ENCODE results near the gene BACH1.

BACH1 gene

GRCh38 chr21:29301691-29302090, 3.0 kb downstream of the BACH1 start:
- no peak overlapping the region for H3K9ac ChIP-seq (ENCODE audit: low read depth in 1 of 2, low read length in 2 of 2)
- H3K27me3 ChIP-seq (ENCODE audit: control insufficient read depth in 1 of 2, insufficient read depth in 2 of 2, low read length in 2 of 2) = no peaks in the 10 kb centered on the region
- peaks cover 46 to 53% of the 10 kb centered on the region in 2 donors for H3K4me1 ChIP-seq (ENCODE audit: control insufficient read depth in 1 of 2, insufficient read depth in 2 of 2, low read length in 2 of 2)
- H3K4me3 ChIP-seq (ENCODE audit: low read depth in 1 of 2, low read length in 2 of 2) = peak overlapping the region in 1 of 2 donors; percentile 6
- no peak overlapping the region for H3K27ac ChIP-seq (ENCODE audit: low read depth, low read length)
- no peaks in the 10 kb centered on the region for H3K36me3 ChIP-seq (ENCODE audit: control insufficient read depth in 1 of 2, insufficient read depth in 2 of 2, low read length in 2 of 2)
- H3K9me3 ChIP-seq (ENCODE audit: control insufficient read depth in 1 of 2, low read length in 2 of 2) = no peaks in the 10 kb centered on the region

DNA sequence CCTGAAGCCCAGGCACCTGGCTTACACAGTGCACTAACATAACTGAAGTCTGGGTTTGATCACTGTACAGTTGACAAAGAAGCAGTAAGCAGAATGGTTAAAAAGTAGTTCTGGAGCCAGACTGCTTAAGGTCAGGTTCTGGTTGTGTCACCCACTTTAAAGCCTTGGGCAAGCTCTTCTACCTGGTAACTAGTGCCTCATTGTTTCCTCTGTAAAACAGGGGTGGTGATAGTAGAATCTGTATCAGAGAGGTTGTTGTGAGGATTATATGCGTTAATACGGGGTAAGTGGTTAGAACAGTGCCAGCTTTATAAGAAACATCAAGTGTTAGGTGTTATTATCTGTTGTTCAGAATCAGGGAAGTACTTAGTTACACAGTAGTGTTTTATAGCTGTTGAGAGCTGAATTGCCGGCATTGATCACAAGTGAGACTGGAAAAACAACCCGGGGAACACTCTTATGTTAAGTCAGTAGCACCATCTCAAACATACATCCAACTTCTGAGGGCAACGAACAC, 3.7 kb downstream of the BACH1 start:
- Histone ChIP-seq H3K4me3 (ENCODE audit: low read depth in 1 of 2, low read length in 2 of 2) (peak overlapping the region; percentile 6 to 49), H3K9ac (ENCODE audit: low read depth in 1 of 2, low read length in 2 of 2) (peak overlapping the region in 1 of 2 donors; percentile 22), H3K27me3 (ENCODE audit: control insufficient read depth in 1 of 2, insufficient read depth in 2 of 2, low read length in 2 of 2) (no peaks in the 10 kb centered on the region), H3K4me1 (ENCODE audit: control insufficient read depth in 1 of 2, insufficient read depth in 2 of 2, low read length in 2 of 2) (peaks cover 49 to 53% of the 10 kb centered on the region in 2 donors), H3K36me3 (ENCODE audit: control insufficient read depth in 1 of 2, insufficient read depth in 2 of 2, low read length in 2 of 2) (no peaks in the 10 kb centered on the region), H3K27ac (ENCODE audit: low read depth, low read length) (no peak overlapping the region), H3K9me3 (ENCODE audit: control insufficient read depth in 1 of 2, low read length in 2 of 2) (no peaks in the 10 kb centered on the region)

DNA sequence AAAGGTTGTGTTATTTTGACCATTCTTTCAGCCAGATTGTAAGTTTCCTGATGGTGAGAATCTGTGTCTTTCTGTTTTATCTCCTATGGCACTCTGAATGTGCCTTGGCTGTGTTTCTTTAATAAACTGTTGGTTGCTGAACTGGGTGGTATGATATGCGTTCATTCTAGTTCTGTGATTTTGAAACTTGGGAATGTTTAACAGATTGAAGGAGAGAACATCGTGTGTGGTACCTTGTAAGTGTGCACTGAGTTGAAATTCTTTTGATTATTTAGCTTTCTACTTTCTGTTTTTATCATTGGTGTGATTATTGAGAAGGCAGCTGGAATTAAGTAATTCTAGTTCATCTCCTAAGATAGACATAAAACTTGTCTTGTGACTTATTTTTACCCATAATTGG, 4.6 kb downstream of the BACH1 start:
- Histone ChIP-seq H3K27ac (ENCODE audit: low read depth, low read length) (no peak overlapping the region), H3K4me3 (ENCODE audit: low read depth in 1 of 2, low read length in 2 of 2) (no peak overlapping the region), H3K27me3 (ENCODE audit: control insufficient read depth in 1 of 2, insufficient read depth in 2 of 2, low read length in 2 of 2) (no peaks in the 10 kb centered on the region), H3K9me3 (ENCODE audit: control insufficient read depth in 1 of 2, low read length in 2 of 2) (no peaks in the 10 kb centered on the region), H3K36me3 (ENCODE audit: control insufficient read depth in 1 of 2, insufficient read depth in 2 of 2, low read length in 2 of 2) (no peaks in the 10 kb centered on the region), H3K4me1 (ENCODE audit: control insufficient read depth in 1 of 2, insufficient read depth in 2 of 2, low read length in 2 of 2) (peaks cover 49 to 50% of the 10 kb centered on the region in 2 donors), H3K9ac (ENCODE audit: low read depth in 1 of 2, low read length in 2 of 2) (no peak overlapping the region)

GRCh38 chr21:29304597-29304996, 5.9 kb downstream of the BACH1 start:
- Histone ChIP-seq H3K4me3 (ENCODE audit: low read depth in 1 of 2, low read length in 2 of 2) (no peak overlapping the region), H3K4me1 (ENCODE audit: control insufficient read depth in 1 of 2, insufficient read depth in 2 of 2, low read length in 2 of 2) (peaks cover 49 to 50% of the 10 kb centered on the region in 2 donors), H3K9ac (ENCODE audit: low read depth in 1 of 2, low read length in 2 of 2) (no peak overlapping the region), H3K36me3 (ENCODE audit: control insufficient read depth in 1 of 2, insufficient read depth in 2 of 2, low read length in 2 of 2) (no peaks in the 10 kb centered on the region), H3K27ac (ENCODE audit: low read depth, low read length) (no peak overlapping the region), H3K9me3 (ENCODE audit: control insufficient read depth in 1 of 2, low read length in 2 of 2) (no peaks in the 10 kb centered on the region), H3K27me3 (ENCODE audit: control insufficient read depth in 1 of 2, insufficient read depth in 2 of 2, low read length in 2 of 2) (no peaks in the 10 kb centered on the region)

GRCh38 chr21:29305068-29305467, 6.3 kb downstream of the BACH1 start:
- H3K27ac ChIP-seq (ENCODE audit: low read depth, low read length) = no peak overlapping the region
- H3K4me1 ChIP-seq (ENCODE audit: control insufficient read depth in 1 of 2, insufficient read depth in 2 of 2, low read length in 2 of 2) = peaks cover 49 to 50% of the 10 kb centered on the region in 2 donors
- H3K36me3 ChIP-seq (ENCODE audit: control insufficient read depth in 1 of 2, insufficient read depth in 2 of 2, low read length in 2 of 2) = no peaks in the 10 kb centered on the region
- no peak overlapping the region for H3K4me3 ChIP-seq (ENCODE audit: low read depth in 1 of 2, low read length in 2 of 2)
- H3K9ac ChIP-seq (ENCODE audit: low read depth in 1 of 2, low read length in 2 of 2) = no peak overlapping the region
- H3K9me3 ChIP-seq (ENCODE audit: control insufficient read depth in 1 of 2, low read length in 2 of 2) = no peaks in the 10 kb centered on the region
- H3K27me3 ChIP-seq (ENCODE audit: control insufficient read depth in 1 of 2, insufficient read depth in 2 of 2, low read length in 2 of 2) = no peaks in the 10 kb centered on the region

DNA sequence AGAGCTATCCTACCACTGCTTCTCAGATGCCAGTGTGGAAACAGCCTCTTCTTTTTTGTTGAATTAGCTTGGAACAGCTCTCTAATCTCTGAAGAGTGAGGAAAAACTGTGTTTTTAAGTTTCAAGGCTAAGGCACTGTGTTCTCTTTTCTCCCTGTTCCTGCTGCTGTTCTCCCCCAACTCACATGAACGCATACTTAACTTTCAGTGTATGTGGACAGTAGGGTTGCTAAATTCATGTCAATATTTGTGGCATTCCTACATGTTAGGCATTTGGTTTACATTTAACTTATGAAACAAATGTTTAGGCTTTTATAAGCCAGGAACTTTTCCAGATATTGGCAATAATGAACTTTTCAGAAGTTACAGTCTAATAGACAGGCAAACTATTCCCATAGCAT, 6.8 kb downstream of the BACH1 start:
- H3K9me3 ChIP-seq (ENCODE audit: control insufficient read depth in 1 of 2, low read length in 2 of 2) = no peaks in the 10 kb centered on the region
- H3K4me1 ChIP-seq (ENCODE audit: control insufficient read depth in 1 of 2, insufficient read depth in 2 of 2, low read length in 2 of 2) = peaks cover 45 to 48% of the 10 kb centered on the region in 2 donors
- no peak overlapping the region for H3K9ac ChIP-seq (ENCODE audit: low read depth in 1 of 2, low read length in 2 of 2)
- no peaks in the 10 kb centered on the region for H3K36me3 ChIP-seq (ENCODE audit: control insufficient read depth in 1 of 2, insufficient read depth in 2 of 2, low read length in 2 of 2)
- H3K27ac ChIP-seq (ENCODE audit: low read depth, low read length) = no peak overlapping the region
- no peak overlapping the region for H3K4me3 ChIP-seq (ENCODE audit: low read depth in 1 of 2, low read length in 2 of 2)
- no peaks in the 10 kb centered on the region for H3K27me3 ChIP-seq (ENCODE audit: control insufficient read depth in 1 of 2, insufficient read depth in 2 of 2, low read length in 2 of 2)

GRCh38 chr21:29306920-29307319, 8.2 kb downstream of the BACH1 start:
- H3K4me3 ChIP-seq (ENCODE audit: low read depth in 1 of 2, low read length in 2 of 2) = no peak overlapping the region
- H3K9me3 ChIP-seq (ENCODE audit: control insufficient read depth in 1 of 2, low read length in 2 of 2) = no peaks in the 10 kb centered on the region
- H3K27me3 ChIP-seq (ENCODE audit: control insufficient read depth in 1 of 2, insufficient read depth in 2 of 2, low read length in 2 of 2) = no peaks in the 10 kb centered on the region
- no peaks in the 10 kb centered on the region for H3K36me3 ChIP-seq (ENCODE audit: control insufficient read depth in 1 of 2, insufficient read depth in 2 of 2, low read length in 2 of 2)
- peaks cover 32 to 34% of the 10 kb centered on the region in 2 donors for H3K4me1 ChIP-seq (ENCODE audit: control insufficient read depth in 1 of 2, insufficient read depth in 2 of 2, low read length in 2 of 2)
- H3K9ac ChIP-seq (ENCODE audit: low read depth in 1 of 2, low read length in 2 of 2) = no peak overlapping the region
- H3K27ac ChIP-seq (ENCODE audit: low read depth, low read length) = no peak overlapping the region

DNA sequence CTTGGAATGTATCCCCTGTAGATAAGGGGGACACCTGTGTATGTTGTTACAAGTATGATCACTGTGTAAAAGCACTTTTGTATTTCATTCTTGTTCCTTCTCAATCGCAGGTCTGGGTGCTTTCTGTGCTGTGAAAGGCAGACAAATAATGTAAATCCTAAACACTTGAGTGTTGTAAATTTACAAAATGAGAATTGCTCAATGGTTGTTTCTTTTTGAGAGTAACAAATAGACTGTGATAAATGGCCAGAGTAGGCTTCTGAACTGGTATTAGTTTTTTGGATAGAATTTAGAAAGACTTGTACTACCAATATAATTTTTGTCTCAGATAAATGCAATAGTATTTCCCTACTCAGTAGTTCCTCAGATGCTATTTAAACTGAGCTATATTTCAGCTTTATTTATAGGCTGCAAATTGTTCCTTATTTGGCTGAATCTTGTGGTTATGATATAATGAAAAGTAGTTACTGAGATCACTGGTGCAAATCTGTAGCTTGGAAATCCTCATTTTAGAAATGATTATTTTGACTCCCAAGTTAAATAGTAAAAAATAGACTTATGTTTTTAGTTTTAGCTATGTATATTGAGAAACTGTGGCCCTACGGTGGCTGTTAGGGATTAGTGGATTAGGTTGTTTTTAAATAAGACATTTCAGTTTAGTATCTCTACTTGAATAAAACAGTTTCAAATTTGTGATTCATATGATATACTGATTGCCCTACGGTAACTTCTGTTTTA, 9.2 kb downstream of the BACH1 start:
- no peak overlapping the region for H3K27ac ChIP-seq (ENCODE audit: low read depth, low read length)
- H3K4me1 ChIP-seq (ENCODE audit: control insufficient read depth in 1 of 2, insufficient read depth in 2 of 2, low read length in 2 of 2) = peaks cover 22 to 24% of the 10 kb centered on the region in 2 donors
- no peaks in the 10 kb centered on the region for H3K27me3 ChIP-seq (ENCODE audit: control insufficient read depth in 1 of 2, insufficient read depth in 2 of 2, low read length in 2 of 2)
- H3K9me3 ChIP-seq (ENCODE audit: control insufficient read depth in 1 of 2, low read length in 2 of 2) = no peaks in the 10 kb centered on the region
- no peak overlapping the region for H3K9ac ChIP-seq (ENCODE audit: low read depth in 1 of 2, low read length in 2 of 2)
- H3K4me3 ChIP-seq (ENCODE audit: low read depth in 1 of 2, low read length in 2 of 2) = no peak overlapping the region
- H3K36me3 ChIP-seq (ENCODE audit: control insufficient read depth in 1 of 2, insufficient read depth in 2 of 2, low read length in 2 of 2) = no peaks in the 10 kb centered on the region

GRCh38 chr21:29308456-29308783, 9.7 kb downstream of the BACH1 start:
- Histone ChIP-seq H3K9ac (ENCODE audit: low read depth in 1 of 2, low read length in 2 of 2) (no peak overlapping the region), H3K4me3 (ENCODE audit: low read depth in 1 of 2, low read length in 2 of 2) (no peak overlapping the region), H3K27me3 (ENCODE audit: control insufficient read depth in 1 of 2, insufficient read depth in 2 of 2, low read length in 2 of 2) (no peaks in the 10 kb centered on the region), H3K27ac (ENCODE audit: low read depth, low read length) (no peak overlapping the region), H3K36me3 (ENCODE audit: control insufficient read depth in 1 of 2, insufficient read depth in 2 of 2, low read length in 2 of 2) (no peaks in the 10 kb centered on the region), H3K9me3 (ENCODE audit: control insufficient read depth in 1 of 2, low read length in 2 of 2) (no peaks in the 10 kb centered on the region), H3K4me1 (ENCODE audit: control insufficient read depth in 1 of 2, insufficient read depth in 2 of 2, low read length in 2 of 2) (peaks cover 17 to 19% of the 10 kb centered on the region in 2 donors)

GRCh38 chr21:29309703-29310102, 11.0 kb downstream of the BACH1 start:
- Histone ChIP-seq H3K27me3 (ENCODE audit: control insufficient read depth in 1 of 2, insufficient read depth in 2 of 2, low read length in 2 of 2) (no peaks in the 10 kb centered on the region), H3K27ac (ENCODE audit: low read depth, low read length) (no peak overlapping the region), H3K36me3 (ENCODE audit: control insufficient read depth in 1 of 2, insufficient read depth in 2 of 2, low read length in 2 of 2) (no peaks in the 10 kb centered on the region), H3K4me1 (ENCODE audit: control insufficient read depth in 1 of 2, insufficient read depth in 2 of 2, low read length in 2 of 2) (peaks cover 12 to 15% of the 10 kb centered on the region in 2 donors), H3K4me3 (ENCODE audit: low read depth in 1 of 2, low read length in 2 of 2) (no peak overlapping the region), H3K9ac (ENCODE audit: low read depth in 1 of 2, low read length in 2 of 2) (no peak overlapping the region), H3K9me3 (ENCODE audit: control insufficient read depth in 1 of 2, low read length in 2 of 2) (no peaks in the 10 kb centered on the region)

Measured in duodenal mucosa (tissue), 2 donors.